Measurements from ENCODE around the gene CYFIP1. TPM values are rescaled to one million over a fixed set of nuclear protein-coding genes. Genes with fewer than 3 reads are reported as not detected.

The CYFIP1 gene
- total RNA-seq, 4 donors from 2014 or later, result 81.2 to 131 (median 114) TPM

DNA sequence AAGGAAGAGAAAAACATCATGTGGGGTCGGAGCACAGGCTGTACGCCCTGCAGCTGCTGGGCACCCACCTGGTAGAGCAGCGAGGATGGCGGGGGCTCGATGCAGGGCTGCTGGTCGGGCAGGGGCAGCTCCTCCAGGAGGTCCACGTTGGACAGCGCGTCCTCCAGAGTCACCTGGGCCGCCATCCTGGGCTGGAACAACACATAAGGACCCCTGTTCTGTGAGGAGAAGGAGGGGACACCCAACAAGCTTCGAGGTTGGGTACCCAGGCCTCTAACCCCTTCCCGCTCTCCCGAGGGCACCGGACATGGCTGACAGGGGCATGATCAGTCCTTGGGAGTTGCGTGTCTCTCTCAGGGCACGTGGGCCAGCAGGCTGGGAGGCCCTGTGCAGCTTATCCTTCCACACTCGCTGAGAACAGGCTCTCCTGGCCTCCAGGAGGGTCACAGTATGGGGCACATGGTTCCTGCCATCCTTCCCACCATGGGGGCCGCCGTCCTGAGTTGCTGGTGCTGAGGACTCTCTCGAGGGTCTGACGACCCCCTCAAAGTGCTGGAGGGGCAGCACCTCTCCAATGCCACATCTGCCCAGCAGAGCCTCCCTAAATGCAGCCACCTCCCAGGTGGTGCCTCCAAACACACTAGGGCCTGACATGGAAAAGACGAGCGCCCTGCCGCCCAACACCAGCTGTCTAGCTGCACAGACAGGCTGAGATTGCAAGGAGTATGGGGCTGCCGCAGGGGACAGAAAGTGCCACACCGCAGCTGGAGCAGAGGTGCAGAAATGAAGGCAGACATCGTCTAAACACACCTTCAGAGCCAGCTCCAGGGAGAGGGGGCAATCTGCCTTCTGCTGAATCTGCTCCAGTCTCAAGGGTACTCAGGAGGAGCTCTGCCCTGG is 32.8 kb downstream of the CYFIP1 start:
- TF ChIP-seq, protein P1, sequence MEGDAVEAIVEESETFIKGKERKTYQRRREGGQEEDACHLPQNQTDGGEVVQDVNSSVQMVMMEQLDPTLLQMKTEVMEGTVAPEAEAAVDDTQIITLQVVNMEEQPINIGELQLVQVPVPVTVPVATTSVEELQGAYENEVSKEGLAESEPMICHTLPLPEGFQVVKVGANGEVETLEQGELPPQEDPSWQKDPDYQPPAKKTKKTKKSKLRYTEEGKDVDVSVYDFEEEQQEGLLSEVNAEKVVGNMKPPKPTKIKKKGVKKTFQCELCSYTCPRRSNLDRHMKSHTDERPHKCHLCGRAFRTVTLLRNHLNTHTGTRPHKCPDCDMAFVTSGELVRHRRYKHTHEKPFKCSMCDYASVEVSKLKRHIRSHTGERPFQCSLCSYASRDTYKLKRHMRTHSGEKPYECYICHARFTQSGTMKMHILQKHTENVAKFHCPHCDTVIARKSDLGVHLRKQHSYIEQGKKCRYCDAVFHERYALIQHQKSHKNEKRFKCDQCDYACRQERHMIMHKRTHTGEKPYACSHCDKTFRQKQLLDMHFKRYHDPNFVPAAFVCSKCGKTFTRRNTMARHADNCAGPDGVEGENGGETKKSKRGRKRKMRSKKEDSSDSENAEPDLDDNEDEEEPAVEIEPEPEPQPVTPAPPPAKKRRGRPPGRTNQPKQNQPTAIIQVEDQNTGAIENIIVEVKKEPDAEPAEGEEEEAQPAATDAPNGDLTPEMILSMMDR (IDR thresholded peaks at IDR 0.05; ENCODE audit: low read depth), result no peak

DNA sequence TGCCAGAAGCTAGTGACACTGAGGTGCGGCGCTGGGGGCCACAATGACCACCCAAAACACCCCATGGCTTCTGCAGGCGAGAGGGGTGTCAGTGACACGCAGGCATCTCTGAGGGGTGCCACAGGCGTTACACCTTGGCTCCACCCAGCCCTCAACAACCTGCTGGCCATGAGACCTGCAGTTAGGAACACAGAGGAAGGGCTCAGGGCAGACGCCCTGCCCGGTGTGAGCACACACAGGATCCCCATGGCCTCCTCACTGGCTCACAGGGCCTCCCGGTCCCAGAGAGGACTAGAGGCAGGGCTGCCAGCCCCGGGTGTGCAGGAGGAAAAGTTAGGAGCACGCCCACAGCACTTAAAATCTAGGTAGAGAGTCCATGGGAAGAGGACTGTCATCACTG is 35.1 kb downstream of the CYFIP1 start:
- TF ChIP-seq, protein P1 (IDR thresholded peaks at IDR 0.05; ENCODE audit: low read depth), result no peak

DNA sequence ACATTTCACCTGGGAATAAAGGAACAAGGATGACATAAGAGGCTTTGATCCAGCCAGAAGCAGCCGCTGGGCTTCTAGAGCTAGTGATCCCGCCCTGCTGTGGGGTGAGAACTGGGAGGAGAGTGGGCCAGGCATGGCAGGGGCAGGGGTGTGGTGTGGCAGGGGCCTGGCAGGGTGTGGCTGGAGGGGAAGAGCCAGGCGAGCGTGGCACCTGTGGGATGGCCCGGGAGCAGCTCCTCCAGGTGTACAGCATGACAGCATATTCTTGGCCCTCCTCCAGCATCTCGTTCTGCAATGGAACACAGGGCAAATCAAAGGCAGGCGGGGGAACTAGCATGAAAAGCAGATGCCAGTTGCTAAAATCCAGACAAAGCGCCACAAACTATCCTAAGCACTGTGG is 35.5 kb downstream of the CYFIP1 start:
- TF ChIP-seq, protein P1 (IDR thresholded peaks at IDR 0.05; ENCODE audit: low read depth), result no peak

DNA sequence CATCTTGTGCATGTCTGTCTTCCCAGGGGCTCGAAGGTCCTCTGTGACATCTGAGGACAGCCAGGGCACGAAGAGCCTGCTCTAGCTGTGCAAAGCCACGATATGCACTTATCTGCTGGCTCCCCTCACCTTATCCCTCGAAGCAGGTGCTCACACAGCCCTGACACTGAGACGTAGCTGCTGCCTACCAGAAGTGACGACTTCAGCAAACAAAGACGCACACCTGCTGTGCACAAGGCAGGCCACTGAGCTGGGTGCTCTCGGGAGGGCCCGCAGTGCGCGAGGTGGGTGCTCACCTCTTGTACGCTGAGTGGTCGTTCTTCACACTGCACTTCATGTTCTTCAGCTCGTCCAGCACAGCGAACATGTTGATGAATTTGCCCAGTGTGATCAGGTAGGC is 37.3 kb downstream of the CYFIP1 start:
- TF ChIP-seq, protein P1 (IDR thresholded peaks at IDR 0.05; ENCODE audit: low read depth), result no peak

DNA sequence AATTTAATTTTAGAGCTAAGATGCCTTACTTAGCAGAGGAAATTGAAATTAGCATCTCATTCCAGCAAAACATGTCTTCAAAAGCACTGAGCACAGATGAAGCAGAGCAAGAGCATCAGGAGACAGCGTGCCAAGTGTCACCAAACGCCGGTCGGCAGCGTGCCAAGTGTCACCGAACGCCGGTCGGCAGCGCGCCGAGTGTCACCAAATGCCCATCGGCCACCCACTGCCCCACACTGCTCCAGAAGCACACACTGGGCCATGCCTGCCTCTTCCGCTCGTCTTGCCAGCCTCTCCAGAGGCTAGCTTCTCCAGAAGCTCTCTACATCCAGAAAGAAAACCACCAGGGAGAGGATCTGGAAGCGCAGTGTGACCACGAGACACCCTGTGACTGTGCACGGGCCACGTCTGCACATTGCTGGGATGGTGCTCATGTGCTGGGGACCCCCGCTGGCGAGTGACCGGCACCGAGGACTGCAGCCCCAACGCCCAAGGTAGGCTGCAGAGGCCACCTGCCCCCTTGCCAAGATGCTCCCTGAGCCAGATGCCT is 37.8 kb downstream of the CYFIP1 start:
- TF ChIP-seq, protein P1 (IDR thresholded peaks at IDR 0.05; ENCODE audit: low read depth), result no peak

DNA sequence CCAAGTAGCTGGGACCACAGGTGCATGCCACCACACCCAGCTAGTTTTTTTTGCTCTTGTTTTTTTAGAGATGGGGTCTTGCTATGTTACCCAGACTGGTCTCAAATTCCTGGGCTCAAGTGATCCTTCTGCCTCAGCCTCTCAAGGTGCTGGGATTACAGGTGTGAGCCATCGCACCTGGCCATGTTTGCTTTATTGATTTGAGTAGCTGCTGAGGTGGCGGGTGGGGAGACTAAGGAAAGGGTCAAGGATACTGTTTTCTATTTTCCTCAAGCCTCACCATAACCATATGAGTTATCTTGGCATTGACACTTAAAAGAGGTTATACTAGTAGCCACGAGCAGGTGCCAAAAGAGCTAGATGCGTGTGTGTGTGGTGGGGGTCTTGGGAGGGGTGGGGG is 39.0 kb downstream of the CYFIP1 start:
- TF ChIP-seq, protein P1 (IDR thresholded peaks at IDR 0.05; ENCODE audit: low read depth), result no peak

DNA sequence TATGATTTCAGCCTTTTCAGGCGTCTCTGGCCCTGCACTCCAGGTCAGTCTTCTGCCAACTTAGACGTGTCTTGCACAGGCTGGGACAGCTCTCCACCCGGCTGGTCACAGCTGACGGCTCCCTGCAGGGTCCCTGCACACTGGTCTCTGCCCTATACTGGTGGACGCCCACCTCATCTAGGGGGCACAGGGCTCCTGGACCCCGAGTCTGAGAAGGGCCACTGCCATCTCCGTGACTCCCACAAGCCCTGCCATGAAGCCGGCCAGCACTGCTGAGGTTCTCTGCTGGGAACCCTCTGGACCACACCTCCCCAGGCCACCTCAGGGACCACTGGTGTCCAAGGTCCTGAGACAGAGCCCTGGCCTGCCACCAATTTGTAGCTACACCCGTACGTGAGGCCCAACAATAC is 40.5 kb downstream of the CYFIP1 start:
- TF ChIP-seq, protein P1 (IDR thresholded peaks at IDR 0.05; ENCODE audit: low read depth), result no peak

All from subcutaneous adipose tissue (tissue), 4 donors.